Panc1 (cell line): Measurements from ENCODE around the gene PLCB1.

ENCODE experiments used
- CTCF ChIP-seq: fragments of 450-650 bp; IDR thresholded peaks from 2 replicates; pipeline ENCODE4 v1.5.1; 2017; ENCODE audit warnings: mild to moderate bottlenecking
- POLR2AphosphoS5 ChIP-seq: IDR thresholded peaks from 2 replicates; pipeline ENCODE4 v1.6.1; 2012; ENCODE audit warnings: mild to moderate bottlenecking, low read depth, low read length, moderate library complexity
- REST ChIP-seq, 2 experiments: IDR thresholded peaks; 2 replicates each; pipeline ENCODE4 v1.6.1; 2011 to 2012; ENCODE audit warnings: low read depth in 2 of 2, control low read depth in 1 of 2, low read length in 1 of 2, mild to moderate bottlenecking in 1 of 2, moderate library complexity in 1 of 2; ENCODE audit not compliant: insufficient read depth in 1 of 2
- SIN3A ChIP-seq: IDR thresholded peaks from 2 replicates; pipeline ENCODE4 v1.6.1; 2012; ENCODE audit warnings: low read depth, mild to moderate bottlenecking, low read length, moderate library complexity, borderline replicate concordance; ENCODE audit not compliant: insufficient read depth

- TF ChIP-seq CTCF (no peak), POLR2AphosphoS5 (no peak), REST (IDR thresholded peaks at IDR 0.05; ENCODE audit: insufficient read depth in 1 of 2, low read depth in 2 of 2, low read length in 1 of 2) (no peak), SIN3A (no peak)
Observed at GRCh38 chr20:8744228-8744844, 612.3 kb downstream of the PLCB1 start.
